ENCODE measurements around the gene PNMT.

PNMT gene

GRCh38 chr17:39683295-39683939 lies 15.2 kb downstream of the PNMT start:
- TF ChIP-seq, protein P1, sequence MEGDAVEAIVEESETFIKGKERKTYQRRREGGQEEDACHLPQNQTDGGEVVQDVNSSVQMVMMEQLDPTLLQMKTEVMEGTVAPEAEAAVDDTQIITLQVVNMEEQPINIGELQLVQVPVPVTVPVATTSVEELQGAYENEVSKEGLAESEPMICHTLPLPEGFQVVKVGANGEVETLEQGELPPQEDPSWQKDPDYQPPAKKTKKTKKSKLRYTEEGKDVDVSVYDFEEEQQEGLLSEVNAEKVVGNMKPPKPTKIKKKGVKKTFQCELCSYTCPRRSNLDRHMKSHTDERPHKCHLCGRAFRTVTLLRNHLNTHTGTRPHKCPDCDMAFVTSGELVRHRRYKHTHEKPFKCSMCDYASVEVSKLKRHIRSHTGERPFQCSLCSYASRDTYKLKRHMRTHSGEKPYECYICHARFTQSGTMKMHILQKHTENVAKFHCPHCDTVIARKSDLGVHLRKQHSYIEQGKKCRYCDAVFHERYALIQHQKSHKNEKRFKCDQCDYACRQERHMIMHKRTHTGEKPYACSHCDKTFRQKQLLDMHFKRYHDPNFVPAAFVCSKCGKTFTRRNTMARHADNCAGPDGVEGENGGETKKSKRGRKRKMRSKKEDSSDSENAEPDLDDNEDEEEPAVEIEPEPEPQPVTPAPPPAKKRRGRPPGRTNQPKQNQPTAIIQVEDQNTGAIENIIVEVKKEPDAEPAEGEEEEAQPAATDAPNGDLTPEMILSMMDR (IDR thresholded peaks at IDR 0.05; ENCODE audit: control insufficient read depth, extremely low read depth, insufficient read depth): no peak
- no peak for DNase-seq (ENCODE audit: low read depth)
- no peak overlapping the region for H3K4me3 ChIP-seq (ENCODE audit: low read depth, low read length)

DNA sequence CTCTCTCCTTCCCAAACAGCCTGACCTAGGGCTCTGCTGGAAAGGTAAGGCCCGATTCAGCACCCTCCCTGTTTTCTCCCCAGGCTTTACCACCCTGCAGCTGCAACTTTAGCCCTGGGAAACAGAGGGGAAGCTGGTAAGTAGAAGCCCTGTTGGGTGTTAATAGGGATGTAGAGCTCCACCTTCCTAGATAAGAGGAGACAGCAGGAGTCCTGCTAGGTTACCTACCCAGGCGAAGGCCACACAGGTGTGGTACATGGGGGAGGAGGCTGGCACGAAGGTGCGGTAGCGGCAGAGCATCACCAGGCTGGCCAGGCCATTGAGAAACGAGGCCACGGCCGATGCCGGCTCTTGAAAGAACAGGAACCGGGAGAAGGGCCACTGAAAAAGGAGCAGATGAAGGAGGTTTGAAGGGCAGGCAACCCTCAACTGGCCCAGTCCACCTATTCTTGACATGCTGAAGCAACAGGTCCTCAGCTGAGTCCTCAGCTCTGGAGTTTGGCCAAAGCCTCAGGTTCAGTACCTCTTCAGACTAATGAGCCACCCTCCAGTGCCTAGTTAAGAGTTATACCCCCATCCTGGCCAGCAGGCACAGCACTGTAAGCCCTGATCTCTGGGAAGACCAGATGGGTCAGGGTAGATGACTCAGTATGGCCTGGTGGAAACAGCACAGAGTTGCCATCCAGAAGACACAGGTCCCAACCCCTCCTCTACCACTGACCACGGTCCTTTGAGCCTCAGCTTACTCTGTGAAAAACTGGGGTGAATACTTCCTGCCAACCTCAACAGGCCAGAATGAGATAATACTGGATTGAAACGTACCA lies 16.3 kb downstream of the PNMT start:
- TF ChIP-seq, protein P1 (IDR thresholded peaks at IDR 0.05; ENCODE audit: control insufficient read depth, extremely low read depth, insufficient read depth): no peak
- no peak overlapping the region for H3K4me3 ChIP-seq (ENCODE audit: low read depth, low read length)
- no peak for DNase-seq (ENCODE audit: low read depth)

- no peak for DNase-seq (ENCODE audit: low read depth)
- peak overlapping the region; percentile 81 for H3K4me3 ChIP-seq (ENCODE audit: low read depth, low read length)
- TF ChIP-seq, protein P1 (IDR thresholded peaks at IDR 0.05; ENCODE audit: control insufficient read depth, extremely low read depth, insufficient read depth): no peak
These were observed 18.9 kb downstream of the PNMT start for GRCh38 chr17:39687101-39687545.

- H3K4me3 ChIP-seq (ENCODE audit: low read depth, low read length): peak within 1 kb of the TSS; percentile 81
- TF ChIP-seq, protein P1 (IDR thresholded peaks at IDR 0.05; ENCODE audit: control insufficient read depth, extremely low read depth, insufficient read depth): no peak
- peak; percentile 68 for DNase-seq (ENCODE audit: low read depth)
These were observed 19.6 kb downstream of the PNMT start, which contains the start of gene PGAP3 for GRCh38 chr17:39687546-39688474. Gene PGAP3, minus strand, starts transcription at chr17:39688057. Its CDS starts 43 bp downstream, at chr17:39688014.

DNA sequence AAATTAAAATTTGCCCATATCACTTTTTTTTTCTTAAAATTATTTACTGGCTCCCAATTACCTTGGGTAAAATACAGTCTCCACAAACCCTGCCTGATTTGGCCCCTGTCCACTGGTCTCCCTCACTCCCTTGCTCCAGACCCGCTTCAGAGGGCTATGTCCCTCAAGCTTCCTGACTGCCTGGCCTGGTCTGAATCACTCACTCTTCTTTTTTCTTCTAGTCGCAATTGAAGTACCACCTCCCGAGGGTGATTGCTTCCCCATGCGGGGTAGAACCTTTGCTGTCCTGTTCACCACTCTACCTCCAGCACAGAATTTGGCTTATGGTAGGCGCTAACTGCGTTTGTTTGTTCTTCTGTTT lies 20.2 kb downstream of the PNMT start:
- H3K4me3 ChIP-seq (ENCODE audit: low read depth, low read length): peak overlapping the region; percentile 81
- no peak for DNase-seq (ENCODE audit: low read depth)
- TF ChIP-seq, protein P1 (IDR thresholded peaks at IDR 0.05; ENCODE audit: control insufficient read depth, extremely low read depth, insufficient read depth): no peak

DNA sequence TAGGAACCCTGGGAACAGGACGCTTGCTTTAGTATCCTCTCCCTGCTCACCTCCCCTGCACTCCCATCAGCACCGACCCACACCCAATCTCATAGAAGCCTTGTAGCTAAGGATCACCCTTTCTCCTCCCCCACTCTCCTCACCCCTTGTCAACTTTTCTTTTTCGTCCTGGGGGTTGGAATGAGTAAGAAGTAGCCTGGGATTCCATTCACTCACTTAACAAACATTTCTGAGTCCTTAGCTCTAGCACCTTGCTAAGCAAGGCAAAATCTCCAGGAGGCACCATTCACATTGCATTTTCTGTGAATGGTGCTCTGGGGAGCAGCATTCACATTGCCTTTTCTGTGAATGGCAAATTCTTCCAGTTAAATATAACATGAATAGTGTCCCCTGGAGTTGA lies 20.7 kb downstream of the PNMT start:
- peak overlapping the region; percentile 81 for H3K4me3 ChIP-seq (ENCODE audit: low read depth, low read length)
- TF ChIP-seq, protein P1 (IDR thresholded peaks at IDR 0.05; ENCODE audit: control insufficient read depth, extremely low read depth, insufficient read depth): peak; percentile 31
- no peak for DNase-seq (ENCODE audit: low read depth)

All from LNCaP clone FGC (cell line).